HepG2 (cell line): Measurements from ENCODE around the gene FAM83C. TPM values are rescaled to one million over a fixed set of nuclear protein-coding genes. Genes with fewer than 3 reads are reported as not detected.
A peak's percentile ranks its signal among the peaks of the same experiment; 100 is the strongest.

Experiments used
- ATAC-seq: fragments of 200-7000 bp; cut with Tn5 transposase; 3 replicates; pipeline ENCODE4 v1.9.1; 2020; ENCODE audit warnings: mild to moderate bottlenecking, moderate library complexity
- BruUV-seq: library from RNA; stranded (reverse); fragments of 400-500 nt; replicated peaks from 2 replicates; lab custom pipeline; 2021; lab: Mats Ljungman, UMichigan
- CTCF ChIA-PET: fragments of 300-600 bp; formaldehyde crosslinking; extraction: SDS; loops from one replicate; lab custom pipeline; 2021; ENCODE audit warnings: low total read pairs, inconsistent platforms, low intra/inter-chr PET ratio; lab: Yijun Ruan, JAX
- POLR2A ChIA-PET: fragments of 350-600 bp; sonication (Branson Sonifier 250); formaldehyde crosslinking; loops from one replicate; lab custom pipeline; 2020; ENCODE audit warnings: antibody characterized with exemption, inconsistent platforms; lab: Yijun Ruan, JAX
- DNase-seq: peaks from one replicate; pipeline ENCODE4 v3.0.0-alpha.2; 2015; ENCODE audit warnings: low spot score
- FAIRE-seq: peaks from 3 replicates; lab custom pipeline; 2011; peaks lifted over from hg19 to GRCh38; lab: Jason Lieb, UNC
- H2AFZ ChIP-seq: one replicate; pipeline ENCODE4 v1.6.1; 2011; ENCODE audit warnings: low read length, inconsistent platforms
- H3K27ac ChIP-seq: fragments of 300-600 bp; 3 replicates; pipeline ENCODE4 v1.8.0; 2011; ENCODE audit warnings: mixed run types, mild to moderate bottlenecking, mixed read lengths, low read length, inconsistent platforms; ENCODE audit not compliant: insufficient read depth; ENCODE audit errors: extremely low read length
- H3K27me3 ChIP-seq, 2 experiments: fragments of 200-600 bp in 1 of 2; 2 replicates in 1 of 2; 3 replicates in 1 of 2; pipeline versions ENCODE4 v1.6.0 to v1.8.0; 2011; ENCODE audit warnings: low read length in 2 of 2, mild to moderate bottlenecking in 2 of 2, moderate library complexity in 2 of 2, inconsistent platforms in 1 of 2; ENCODE audit not compliant: insufficient read depth in 2 of 2, control insufficient read depth in 1 of 2
- H3K36me3 ChIP-seq, 2 experiments: fragments of 200-600 bp in 1 of 2; replicated peaks in 1 of 2; 2 replicates in 1 of 2; 3 replicates in 1 of 2; pipeline versions ENCODE4 v1.5.1 to v1.8.0; 2011; ENCODE audit warnings: low read length in 2 of 2, inconsistent platforms in 1 of 2; ENCODE audit not compliant: insufficient read depth in 2 of 2, control insufficient read depth in 1 of 2
- H3K4me1 ChIP-seq: 2 replicates; pipeline ENCODE4 v1.5.1; 2012; ENCODE audit warnings: low read length, inconsistent platforms; ENCODE audit not compliant: insufficient read depth
- H3K4me2 ChIP-seq: 2 replicates; pipeline ENCODE4 v1.6.0; 2011; ENCODE audit warnings: low read depth, low read length, inconsistent platforms
- H3K4me3 ChIP-seq, 3 experiments: fragments of 200-600 bp in 1 of 3; sonication (generic), shearing (Covaris generic) in 1 of 3; replicated peaks in 1 of 3; 2 replicates each; pipeline ENCODE4 v1.5.1; 2011 to 2016; ENCODE audit warnings: low read length in 3 of 3, inconsistent platforms in 2 of 3, low read depth in 2 of 3, mild to moderate bottlenecking in 2 of 3, control low read depth in 1 of 3, mixed read lengths in 1 of 3; ENCODE audit not compliant: insufficient read depth in 1 of 3
- H3K79me2 ChIP-seq: one replicate; pipeline ENCODE4 v1.6.1; 2011; ENCODE audit warnings: low read length, inconsistent platforms; ENCODE audit not compliant: insufficient read depth
- H3K9ac ChIP-seq: 2 replicates; pipeline ENCODE4 v1.6.0; 2011; ENCODE audit warnings: mild to moderate bottlenecking, low read depth, low read length, inconsistent platforms; ENCODE audit not compliant: insufficient read depth
- H3K9me3 ChIP-seq: 2 replicates; pipeline ENCODE4 v1.5.1; 2012; ENCODE audit warnings: mild to moderate bottlenecking, low read length
- H4K20me1 ChIP-seq: 2 replicates; pipeline ENCODE4 v1.6.0; 2011; ENCODE audit warnings: inconsistent platforms, mild to moderate bottlenecking, low read length, moderate library complexity; ENCODE audit not compliant: insufficient read depth
- CHCHD3 ChIP-seq: sonication (generic); formaldehyde crosslinking; IDR thresholded peaks from 2 replicates; pipeline ENCODE4 v1.8.0; 2022; ENCODE audit warnings: mild to moderate bottlenecking, missing genetic modification reagents, moderate library complexity
- ESRRA ChIP-seq: sonication (generic); formaldehyde crosslinking; IDR thresholded peaks from 2 replicates; pipeline ENCODE4 v1.5.1; 2020; ENCODE audit warnings: mild to moderate bottlenecking, low read depth, missing genetic modification reagents
- HMG20A ChIP-seq: IDR thresholded peaks from 2 replicates; pipeline ENCODE4 v1.6.1; 2016; ENCODE audit warnings: borderline replicate concordance
- HNF4G ChIP-seq, 2 experiments: sonication (generic) in 1 of 2; formaldehyde crosslinking in 1 of 2; IDR thresholded peaks; 2 replicates each; pipeline versions ENCODE4 v1.4.0 to v1.6.1; 2011 to 2020; ENCODE audit warnings: borderline replicate concordance in 2 of 2, low read depth in 2 of 2, mild to moderate bottlenecking in 2 of 2, low read length in 1 of 2, missing genetic modification reagents in 1 of 2, moderate library complexity in 1 of 2
- MNT ChIP-seq: fragments of 450-650 bp; IDR thresholded peaks from 2 replicates; pipeline ENCODE4 v1.6.1; 2016
- NFIB ChIP-seq: sonication (generic); formaldehyde crosslinking; IDR thresholded peaks from 2 replicates; pipeline ENCODE4 v1.9.0; 2021; ENCODE audit warnings: missing genetic modification reagents, mild to moderate bottlenecking, borderline replicate concordance
- SRSF4 ChIP-seq: fragments of 200-400 bp; formaldehyde crosslinking; IDR thresholded peaks from one replicate; pipeline ENCODE4 v1.6.1; 2018; ENCODE audit warnings: mild to moderate bottlenecking, low read depth, low read length, moderate library complexity; ENCODE audit not compliant: poor library complexity, severe bottlenecking
- TSC22D2 ChIP-seq: sonication (generic); formaldehyde crosslinking; IDR thresholded peaks from 2 replicates; pipeline ENCODE4 v1.5.1; 2020; ENCODE audit warnings: missing genetic modification reagents, mild to moderate bottlenecking, borderline replicate concordance
- XRCC5 ChIP-seq: fragments of 200-400 bp; formaldehyde crosslinking; optimal IDR thresholded peaks from 2 replicates; pipeline ENCODE3; 2017; ENCODE audit warnings: mild to moderate bottlenecking, low read length
- ZBTB21 ChIP-seq: sonication (generic); formaldehyde crosslinking; IDR thresholded peaks from 2 replicates; pipeline ENCODE4 v1.4.0; 2020; ENCODE audit warnings: missing genetic modification reagents
- ZBTB33 ChIP-seq: sonication (generic); formaldehyde crosslinking; IDR thresholded peaks from 2 replicates; pipeline ENCODE4 v1.4.0; 2020; ENCODE audit warnings: missing genetic modification reagents
- ZNF275 ChIP-seq: sonication (generic); formaldehyde crosslinking; IDR thresholded peaks from 2 replicates; pipeline ENCODE4 v1.8.0; 2022; ENCODE audit warnings: missing genetic modification reagents, mild to moderate bottlenecking, inconsistent platforms, borderline replicate concordance
- ZNF333 ChIP-seq: sonication (generic); formaldehyde crosslinking; IDR thresholded peaks from 2 replicates; pipeline ENCODE4 v1.4.0; 2020; ENCODE audit warnings: mild to moderate bottlenecking, missing genetic modification reagents, borderline replicate concordance
- ZNF362 ChIP-seq: sonication (generic); formaldehyde crosslinking; IDR thresholded peaks from 2 replicates; pipeline ENCODE4 v1.4.0; 2020; ENCODE audit warnings: missing genetic modification reagents, mild to moderate bottlenecking, borderline replicate concordance
- ZNF446 ChIP-seq: sonication (generic); formaldehyde crosslinking; IDR thresholded peaks from 2 replicates; pipeline ENCODE4 v1.5.0; 2020; ENCODE audit warnings: mild to moderate bottlenecking, missing genetic modification reagents
- WGBS: methylation state at CpG from one replicate; pipeline ENCODE4 v1.1.6; 2017; ENCODE audit warnings: low lambda C conversion rate; 5-methylcytosine and 5-hydroxymethylcytosine counted together
- in situ Hi-C: cut with HindIII; loops from 2 replicates; pipeline ENCODE4 v1.10.0; 2017; ENCODE audit warnings: low pct_unique_long_range_greater_than_20kb; ENCODE audit not compliant: extremely low pct_ligation_motif_present
- intact Hi-C: fragments of 100-400 bp; cut with micrococcal nuclease; formaldehyde crosslinking; loops from one replicate; pipeline ENCODE4 v1.10.0; 2022; ENCODE audit not compliant: unreplicated experiment
- polyA plus RNA-seq, 8 experiments: library from polyadenylated mRNA; depleted of rRNA in 3 of 8; stranded (reverse) in 7 of 8; unstranded in 1 of 8; fragments of >200 nt; fragmentation: Illumina TruSeq in 4 of 8; extraction: Trizol in 4 of 8; gene quantifications; 2 replicates each; pipeline versions ENCODE4 v1.2.1 to v1.2.3, GENCODE V29; 2011 to 2016; ENCODE audit warnings: low read depth in 4 of 8, missing spikeins in 1 of 8, mixed read lengths in 1 of 8; ENCODE audit not compliant: insufficient read depth in 1 of 8
- total RNA-seq, 5 experiments: library from RNA; depleted of rRNA; stranded (reverse); fragments of >200 nt; fragmentation: Illumina TruSeq; extraction: Trizol; gene quantifications; 2 replicates each; pipeline ENCODE4 v1.2.3, GENCODE V29; 2016; ENCODE audit warnings: low read depth in 1 of 5

FAM83C gene
- total and polyA plus RNA-seq, 2 of the 13 experiments (the other 11 are each of a cell fraction or from before 2014, with no cell fraction given) = 0.04 TPM; not detected in 1

GRCh38 chr20:35307666-35308653 is 15.7 kb upstream of the FAM83C start:
- H3K79me2 ChIP-seq = no peaks in the 10 kb centered on the region
- no peak for DNase-seq
- no peak for FAIRE-seq
- H3K4me3 ChIP-seq = no peak overlapping the region
- H3K9me3 ChIP-seq = no peaks in the 10 kb centered on the region
- H3K36me3 ChIP-seq = peaks cover 14 to 50% of the 10 kb centered on the region in 2 experiments
- in situ Hi-C loops (no loop called here), intact Hi-C loops (loop anchor here (1.0 to 5.0 kb wide), 2 partner anchors 19 to 34 kb away; no protein-coding TSS in a partner anchor)
- WGBS = 93% methylated on average over 13 of the region's 13 CpGs
- H3K9ac ChIP-seq = no peak overlapping the region
- H3K27me3 ChIP-seq = no peaks in the 10 kb centered on the region
- ChIA-PET POLR2A (interaction anchor here (0.6 to 6.5 kb wide), 9 partner anchors 12 to 147 kb away, joined by 3 to 78 read pairs (median 26); partner anchors contain the start of genes CEP250 and EIF6), CTCF (interaction anchor here (0.6 to 6.9 kb wide), 3 partner anchors 12 to 22 kb away, joined by 3 to 204 read pairs (median 4); no protein-coding TSS in a partner anchor)
- peaks cover 56% of the 10 kb centered on the region for H3K4me1 ChIP-seq
- no TSS peak for BruUV-seq
- ATAC-seq = no peak
- no peaks in the 10 kb centered on the region for H4K20me1 ChIP-seq
- H2AFZ ChIP-seq = no peak overlapping the region
- H3K4me2 ChIP-seq = no peak overlapping the region
- peak overlapping the region; percentile 43 for H3K27ac ChIP-seq
- no peak for TF ChIP-seq TSC22D2 (CRISPR knock-in tag)
- peak; percentile 65 for TF ChIP-seq MNT
- TF ChIP-seq CHCHD3 (CRISPR knock-in tag) = no peak
- no peak for TF ChIP-seq ZNF446 (CRISPR knock-in tag)
- TF ChIP-seq ZNF275 (CRISPR knock-in tag) = no peak
- TF ChIP-seq HMG20A (CRISPR knock-in tag) = no peak
- no peak for TF ChIP-seq NFIB (CRISPR knock-in tag)
- TF ChIP-seq XRCC5 = peak; percentile 12
- no peak for TF ChIP-seq ZNF333
- peak; percentile 78 for TF ChIP-seq ZBTB33 (CRISPR knock-in tag)
- TF ChIP-seq HNF4G (IDR thresholded peaks at IDR 0.05; ENCODE audit: borderline replicate concordance, low read depth, low read length) = no peak
- no peak for TF ChIP-seq HNF4G (CRISPR knock-in tag; IDR thresholded peaks at IDR 0.05; ENCODE audit: borderline replicate concordance, low read depth)
- no peak for TF ChIP-seq ESRRA (CRISPR knock-in tag)
- TF ChIP-seq ZBTB21 (CRISPR knock-in tag) = no peak
- TF ChIP-seq ZNF362 (CRISPR knock-in tag) = no peak
- no peak for TF ChIP-seq SRSF4
